ENCODE data around the gene SUGP1.

DNA sequence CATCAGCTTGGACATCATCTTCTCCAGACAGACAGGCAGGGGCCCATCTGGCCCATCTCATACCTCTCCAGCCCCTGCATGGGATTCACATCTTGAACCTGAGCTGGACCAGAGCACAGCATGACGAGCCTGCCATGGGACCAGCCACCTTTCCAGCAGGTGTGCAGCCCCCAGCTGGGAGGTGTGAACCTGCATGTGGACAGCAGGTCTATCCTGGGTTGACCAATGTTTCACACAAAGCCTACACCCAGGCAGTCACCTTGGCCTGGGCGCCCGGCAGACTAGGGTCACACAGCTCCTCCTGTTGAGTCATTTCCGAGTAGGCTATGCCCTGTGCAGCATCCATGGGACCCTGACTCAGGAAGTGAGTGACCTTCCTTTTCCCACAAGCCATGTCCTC lies 41.8 kb upstream of the SUGP1 start:
- TF ChIP-seq, protein P1, sequence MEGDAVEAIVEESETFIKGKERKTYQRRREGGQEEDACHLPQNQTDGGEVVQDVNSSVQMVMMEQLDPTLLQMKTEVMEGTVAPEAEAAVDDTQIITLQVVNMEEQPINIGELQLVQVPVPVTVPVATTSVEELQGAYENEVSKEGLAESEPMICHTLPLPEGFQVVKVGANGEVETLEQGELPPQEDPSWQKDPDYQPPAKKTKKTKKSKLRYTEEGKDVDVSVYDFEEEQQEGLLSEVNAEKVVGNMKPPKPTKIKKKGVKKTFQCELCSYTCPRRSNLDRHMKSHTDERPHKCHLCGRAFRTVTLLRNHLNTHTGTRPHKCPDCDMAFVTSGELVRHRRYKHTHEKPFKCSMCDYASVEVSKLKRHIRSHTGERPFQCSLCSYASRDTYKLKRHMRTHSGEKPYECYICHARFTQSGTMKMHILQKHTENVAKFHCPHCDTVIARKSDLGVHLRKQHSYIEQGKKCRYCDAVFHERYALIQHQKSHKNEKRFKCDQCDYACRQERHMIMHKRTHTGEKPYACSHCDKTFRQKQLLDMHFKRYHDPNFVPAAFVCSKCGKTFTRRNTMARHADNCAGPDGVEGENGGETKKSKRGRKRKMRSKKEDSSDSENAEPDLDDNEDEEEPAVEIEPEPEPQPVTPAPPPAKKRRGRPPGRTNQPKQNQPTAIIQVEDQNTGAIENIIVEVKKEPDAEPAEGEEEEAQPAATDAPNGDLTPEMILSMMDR (conservative IDR thresholded peaks at IDR 0.05; ENCODE audit: low read length) = no peak
- TF ChIP-seq EZH2phosphoT487 (IDR thresholded peaks at IDR 0.05; ENCODE audit: borderline replicate concordance, low read depth, low read length) = no peak

All from OCI-LY7 (cell line).